ENCODE data around the gene RBM34.
"Not testable (repeated sequence)": the region's sequence is repeated elsewhere in the genome, so short reads cannot be mapped to it uniquely, and the experiment has no call there.

Gene RBM34

DNA sequence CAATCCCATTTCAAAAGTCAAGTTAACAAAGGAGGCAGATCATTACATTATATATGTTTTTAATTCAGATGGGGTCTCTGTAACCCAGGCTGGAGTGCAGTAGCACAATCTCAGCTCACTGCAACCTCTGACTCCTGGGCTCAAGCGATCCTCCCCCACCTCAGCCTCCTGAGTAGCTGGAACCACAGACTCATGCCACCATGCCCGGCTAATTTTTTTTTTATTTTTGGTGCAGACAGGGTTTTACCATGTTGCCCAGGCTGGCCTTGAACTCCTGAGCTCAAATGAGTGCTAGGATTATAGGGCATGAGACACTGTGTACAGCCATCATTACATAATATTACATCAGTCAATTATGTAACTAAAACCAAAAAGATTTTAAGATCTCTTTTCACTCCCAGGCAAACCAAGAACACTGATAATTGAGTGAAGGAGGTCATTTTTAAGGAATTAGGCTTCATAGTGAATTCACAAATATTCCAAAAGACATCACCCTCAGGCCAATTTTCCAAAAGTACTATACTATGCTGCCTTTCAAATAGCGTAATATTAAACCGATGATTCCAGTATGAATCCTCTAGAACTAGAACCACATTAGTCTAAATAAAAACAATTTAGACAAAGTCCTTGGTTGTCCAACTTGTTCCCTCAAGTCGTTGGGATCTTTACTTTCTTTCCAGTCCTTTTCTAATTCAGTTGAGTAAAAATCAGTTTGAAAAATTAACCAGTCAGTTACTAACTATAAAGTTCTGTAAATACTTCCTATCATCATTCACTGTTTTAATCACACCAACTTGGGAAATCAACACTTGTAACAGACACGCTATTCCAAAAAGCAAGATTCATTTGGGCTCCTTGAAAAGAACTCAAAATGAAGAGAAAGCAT is 48.5 kb downstream of the RBM34 start:
- DNase-seq = no peak

DNA sequence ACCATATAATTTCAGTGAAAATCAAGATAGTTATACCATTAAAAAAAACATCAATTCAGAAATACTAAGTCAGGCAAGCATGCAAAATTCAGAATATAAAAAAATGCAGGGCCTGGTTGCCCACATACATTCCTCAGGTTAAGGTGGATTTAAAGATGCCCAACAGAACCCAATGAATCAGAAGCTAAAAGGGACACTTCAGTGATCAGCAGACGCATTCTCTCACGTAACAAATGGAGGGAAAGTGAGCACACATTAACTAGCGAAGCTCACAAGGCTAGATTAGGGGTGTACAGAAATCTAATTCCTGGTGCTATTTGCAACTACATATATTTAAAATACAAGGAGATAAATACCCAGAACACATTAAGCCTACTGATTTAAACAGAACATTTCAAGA is 49.9 kb downstream of the RBM34 start:
- DNase-seq = no peak

DNA sequence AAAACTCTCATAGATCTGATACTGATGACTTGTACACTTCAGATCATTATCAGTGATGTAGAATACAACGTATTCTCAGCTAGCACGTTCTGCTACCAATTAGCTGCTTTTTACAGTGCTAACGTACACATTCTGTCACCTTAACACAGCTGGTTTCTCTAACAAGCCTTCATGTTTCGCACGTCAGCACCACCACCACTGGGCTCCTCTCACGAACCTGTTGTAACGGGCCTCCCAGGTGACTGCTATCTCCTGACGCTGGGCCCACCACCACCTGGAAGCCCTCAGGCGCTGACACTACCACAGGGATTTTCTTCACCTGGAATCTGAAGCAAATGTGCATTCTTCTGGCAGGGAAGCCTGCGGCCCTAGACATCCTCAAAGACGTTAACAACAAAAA is 52.2 kb downstream of the RBM34 start:
- no peak for DNase-seq

DNA sequence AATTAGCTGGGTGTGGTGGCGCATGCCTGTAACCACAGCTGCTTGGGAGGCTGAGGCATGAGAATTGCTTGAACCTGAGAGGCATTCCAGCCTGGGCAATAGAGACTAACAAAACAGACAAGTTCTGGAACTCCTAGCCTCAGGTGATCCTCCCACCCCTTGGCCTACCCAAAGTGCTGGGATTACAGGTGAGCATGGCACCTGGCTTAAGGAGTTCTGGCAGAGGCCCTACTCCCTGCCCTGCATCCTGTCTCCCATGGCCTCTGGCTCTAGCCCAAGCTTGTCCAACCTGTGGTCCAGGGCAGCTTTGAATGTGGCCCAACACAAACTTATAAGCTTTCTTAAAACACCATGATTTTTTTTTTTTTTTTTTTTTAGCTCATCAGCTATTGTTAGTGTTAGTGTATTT is 52.9 kb downstream of the RBM34 start:
- DNase-seq = no peak

DNA sequence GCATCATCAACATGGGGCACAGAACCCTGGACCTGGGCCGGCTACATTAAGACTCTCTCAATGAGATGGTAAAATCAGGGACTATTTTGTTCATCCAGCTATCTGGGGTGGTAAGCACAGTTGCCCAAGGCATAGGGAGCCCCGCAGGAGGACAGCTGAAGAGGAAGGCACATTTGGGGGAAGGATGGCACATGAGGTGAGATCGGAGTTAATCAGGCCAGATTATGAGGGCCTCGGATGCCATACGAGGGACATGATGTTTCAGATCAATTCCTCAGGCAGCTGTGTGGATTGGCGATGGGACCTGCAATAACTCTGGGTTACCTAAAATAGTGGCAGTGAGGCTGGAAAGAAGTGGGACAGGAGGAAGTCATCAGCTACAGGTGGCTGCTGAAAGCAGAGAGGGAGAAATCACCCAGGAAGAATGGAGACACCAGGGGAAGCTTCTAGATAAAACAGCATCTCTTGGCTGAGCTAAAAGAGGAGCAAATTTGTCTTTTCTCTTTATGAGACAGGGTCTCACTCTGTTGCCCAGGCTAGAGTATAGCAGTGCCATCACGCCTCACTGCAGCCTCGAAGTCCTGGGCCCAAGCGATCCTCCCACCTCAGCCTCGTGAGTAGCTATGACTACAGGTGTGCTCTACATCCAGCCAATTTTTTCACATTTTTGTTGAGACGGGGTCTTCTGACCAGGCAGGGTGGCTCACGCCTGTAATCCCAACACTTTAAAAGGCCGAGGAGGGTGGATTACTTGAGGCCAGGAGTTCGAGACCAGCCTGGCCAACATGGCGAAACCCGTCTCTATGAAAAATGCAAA is 53.5 kb downstream of the RBM34 start:
- no peak for DNase-seq

DNA sequence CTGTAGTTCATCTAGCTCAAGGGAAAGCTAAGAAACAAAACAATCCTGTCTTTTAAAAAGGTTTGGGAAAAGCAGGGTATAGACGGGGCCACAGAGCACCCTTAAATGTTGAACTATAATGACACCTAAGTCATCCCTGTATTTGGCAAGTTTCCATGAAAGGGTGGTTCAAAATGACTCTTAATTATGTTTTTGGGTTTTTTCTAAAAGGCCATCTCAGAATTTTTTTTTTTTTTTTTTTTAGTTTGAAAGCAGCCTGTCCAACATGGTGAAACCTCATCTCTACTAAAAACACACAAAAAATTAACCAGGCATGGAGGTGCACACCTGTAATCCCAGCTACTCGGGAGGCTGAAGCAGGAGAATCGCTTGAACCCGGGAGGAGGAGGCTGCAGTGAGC is 54.6 kb downstream of the RBM34 start:
- DNase-seq = no peak

DNA sequence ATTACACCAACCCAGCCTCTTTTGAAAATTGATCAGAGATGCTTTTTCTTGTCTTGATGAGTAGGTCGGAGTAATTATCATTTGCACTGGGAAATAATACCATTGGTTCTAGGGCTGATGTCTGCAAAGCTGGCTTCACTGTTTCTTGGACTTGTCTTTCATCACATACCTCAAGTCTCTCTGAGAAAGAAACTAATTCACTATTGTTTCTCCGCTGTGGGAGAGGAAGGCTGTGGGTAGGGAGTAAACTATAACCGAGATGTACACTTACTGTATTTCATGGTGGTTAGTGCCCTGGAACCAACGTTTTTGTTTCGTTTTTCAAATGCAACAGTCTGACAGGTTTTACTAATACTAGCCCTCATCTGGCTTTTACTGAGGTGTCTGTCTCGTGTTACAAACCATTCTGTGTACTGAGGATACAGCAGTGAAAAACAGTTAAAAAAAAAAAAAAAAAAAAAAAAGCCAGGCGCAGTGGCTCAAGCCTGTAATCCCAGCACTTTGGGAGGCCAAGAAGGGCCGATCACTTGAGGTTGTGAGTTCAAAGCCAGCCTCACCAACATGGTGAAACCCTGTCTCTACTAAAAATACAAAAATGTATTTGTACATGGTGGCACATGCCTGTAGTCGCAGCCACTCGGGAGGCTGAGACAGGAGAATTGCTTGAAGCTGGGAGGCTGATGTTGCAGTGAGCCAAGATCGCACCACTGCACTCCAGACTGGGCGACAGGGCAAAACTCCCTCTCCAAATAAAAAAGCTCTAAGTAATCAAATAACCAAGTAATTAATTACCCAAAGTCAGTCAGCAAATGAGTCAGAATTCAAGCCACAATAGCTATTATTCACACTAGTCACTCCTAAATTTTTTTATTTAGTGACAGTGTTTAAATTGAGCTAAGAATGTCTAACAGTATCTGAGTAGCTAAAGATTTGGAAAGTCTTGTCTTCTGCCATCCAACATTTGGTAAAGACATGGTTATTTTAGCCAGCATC is 55.7 kb downstream of the RBM34 start:
- DNase-seq = no peak

DNA sequence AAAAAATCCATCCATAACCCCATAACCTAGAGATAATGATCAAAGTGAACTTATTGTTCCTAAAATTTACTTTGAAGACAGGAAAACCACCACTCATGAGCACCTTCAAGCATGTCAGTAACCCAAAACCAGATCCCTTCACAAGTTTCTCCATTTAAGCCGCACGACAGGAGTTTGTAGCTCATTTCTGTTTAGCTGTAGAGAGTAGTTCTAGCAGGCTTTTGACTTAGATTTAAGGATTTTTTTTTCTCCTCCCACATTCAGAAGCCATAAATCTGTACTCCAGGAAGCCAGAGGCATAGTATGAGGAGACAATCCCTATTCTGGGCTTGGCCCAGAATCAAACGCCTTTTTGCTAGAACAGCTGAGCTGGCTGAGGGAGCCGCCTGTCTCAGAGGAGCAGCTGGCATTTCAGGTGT is 58.0 kb downstream of the RBM34 start:
- DNase-seq = no peak

DNA sequence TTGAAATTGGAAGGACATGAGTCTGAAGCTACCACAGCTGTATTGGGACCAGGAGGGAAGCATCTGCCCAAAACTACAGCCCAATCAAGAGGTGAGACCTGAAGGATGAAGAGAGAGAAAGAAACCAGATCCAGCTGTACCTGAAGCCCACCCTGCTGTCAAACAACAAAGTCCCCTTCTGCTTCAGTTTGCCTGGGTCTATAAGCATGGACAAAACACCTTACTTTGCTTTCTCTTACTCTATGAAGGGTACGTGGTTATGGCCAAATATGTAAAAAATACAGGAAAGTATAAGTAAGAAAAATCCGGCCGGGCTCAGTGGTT is 58.8 kb downstream of the RBM34 start:
- no peak for DNase-seq

DNA sequence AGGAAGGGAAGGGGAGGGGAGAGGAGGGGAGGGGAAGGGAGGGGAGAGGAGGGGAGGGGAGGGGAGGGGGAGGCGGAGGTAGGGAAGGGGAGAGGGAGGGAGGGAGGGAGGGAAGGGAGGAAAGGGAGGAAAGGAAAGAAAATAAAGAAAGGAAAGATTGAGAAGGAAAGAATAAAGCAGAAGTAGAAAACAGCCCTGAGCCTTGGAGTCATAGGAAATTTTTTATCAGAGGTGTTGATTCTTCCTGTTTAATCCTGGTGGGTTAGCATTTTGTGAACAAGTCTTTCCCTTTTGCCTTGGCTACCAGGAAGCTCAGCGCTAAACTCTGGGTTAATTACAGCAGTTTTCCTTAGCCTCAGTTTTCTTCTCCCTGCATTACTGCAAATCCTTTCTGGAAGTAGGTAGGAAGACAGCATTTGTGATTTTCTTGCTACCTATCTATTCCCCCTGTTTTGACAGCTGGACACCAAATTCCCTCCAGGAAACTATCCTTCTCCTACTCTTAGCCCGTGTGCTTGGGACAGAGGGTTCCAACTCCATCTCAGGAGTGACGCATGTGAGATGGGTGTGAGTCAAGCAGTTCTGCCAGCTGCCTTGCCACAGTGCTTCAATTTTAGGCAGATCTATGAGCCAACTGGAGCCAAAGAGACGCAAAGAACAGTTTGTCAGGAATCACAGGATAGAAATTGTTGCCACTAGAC is 59.3 kb downstream of the RBM34 start:
- DNase-seq = no peak

DNA sequence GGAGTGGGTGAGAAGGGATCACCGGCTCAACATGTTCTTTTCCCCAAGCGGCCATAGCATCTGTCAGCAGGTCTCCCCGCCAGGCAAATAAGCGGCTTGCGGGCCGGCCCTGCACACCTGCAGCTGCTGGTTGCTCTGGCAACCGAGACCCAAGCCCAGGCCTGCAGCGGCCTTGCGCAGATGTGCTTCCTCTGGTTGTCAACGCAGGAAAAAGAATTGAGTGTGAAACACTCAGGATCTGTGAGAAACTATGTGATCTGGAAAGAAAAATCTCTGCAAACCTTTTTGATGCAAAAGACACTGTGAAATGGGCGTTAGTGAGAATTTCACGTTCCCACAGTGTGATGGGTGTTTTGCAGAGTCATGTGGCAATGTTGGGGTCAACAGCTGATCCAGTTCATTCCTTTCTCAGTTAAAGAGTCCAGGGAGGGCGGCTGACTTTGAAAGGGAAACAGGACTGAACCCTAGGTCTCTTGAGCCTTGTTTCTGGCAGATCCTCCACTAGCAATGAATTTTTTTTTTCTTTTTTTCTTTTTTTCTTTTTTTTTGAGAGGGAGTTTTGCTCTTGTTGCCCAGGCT is 60.8 kb downstream of the RBM34 start:
- DNase-seq = no peak

DNA sequence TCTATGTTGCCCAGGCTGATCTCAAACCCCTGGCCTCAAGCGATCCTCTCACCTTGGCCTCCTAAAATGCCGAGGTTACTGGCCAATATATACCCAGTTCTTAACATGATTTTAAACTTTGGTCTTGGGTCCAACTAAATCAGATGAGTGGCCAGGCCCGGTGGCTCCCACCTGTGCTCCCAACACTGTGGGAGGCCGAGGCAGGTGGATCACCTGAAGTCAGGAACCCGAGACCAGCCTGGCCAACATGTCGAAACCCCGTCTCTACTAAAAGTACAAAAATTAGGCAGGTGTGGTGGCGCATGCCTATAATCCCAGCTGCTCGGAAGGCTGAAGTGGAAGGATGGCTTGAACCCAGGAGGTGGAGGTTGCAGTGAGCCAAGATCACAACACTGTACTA is 62.1 kb downstream of the RBM34 start:
- DNase-seq = no peak

DNA sequence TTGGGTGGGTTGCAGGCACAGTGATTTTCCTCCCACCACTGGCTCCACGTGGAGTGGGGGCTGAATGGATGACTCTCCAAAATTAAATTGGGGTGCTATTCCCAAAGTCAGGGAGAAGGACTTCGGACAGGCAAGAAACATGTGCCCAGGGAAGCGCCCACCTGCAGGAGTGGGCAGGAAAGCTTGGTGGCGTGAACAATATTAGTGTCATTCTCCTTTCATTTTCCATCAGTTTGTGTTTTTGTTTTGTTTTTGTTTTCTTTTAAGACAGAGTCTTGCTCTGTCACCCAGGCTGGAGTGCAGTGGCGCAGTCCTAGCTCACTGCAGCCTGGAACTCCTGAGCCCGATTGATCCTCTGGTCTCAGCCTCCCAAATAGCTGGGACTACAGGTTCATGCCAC is 62.5 kb downstream of the RBM34 start:
- DNase-seq = no peak

DNA sequence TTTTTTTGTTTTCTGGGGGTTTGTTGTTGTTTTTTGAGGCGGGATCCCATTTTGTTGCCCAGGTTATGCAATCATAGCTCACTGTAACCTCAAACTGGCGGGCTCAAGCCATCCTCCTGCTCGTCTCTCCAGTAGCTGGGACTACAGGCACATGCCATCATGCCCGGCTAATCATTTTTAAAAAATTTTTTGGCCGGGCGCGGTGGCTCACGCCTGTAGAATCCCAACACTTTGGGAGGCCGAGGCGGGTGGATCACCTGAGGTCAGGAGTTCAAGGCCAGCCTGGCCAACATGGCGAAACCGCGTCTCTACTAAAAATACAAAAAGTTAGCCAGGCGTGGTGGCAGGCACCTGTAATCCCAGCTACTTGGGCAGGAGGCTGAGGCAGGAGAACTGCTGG is 63.5 kb downstream of the RBM34 start:
- not testable (repeated sequence) for DNase-seq

DNA sequence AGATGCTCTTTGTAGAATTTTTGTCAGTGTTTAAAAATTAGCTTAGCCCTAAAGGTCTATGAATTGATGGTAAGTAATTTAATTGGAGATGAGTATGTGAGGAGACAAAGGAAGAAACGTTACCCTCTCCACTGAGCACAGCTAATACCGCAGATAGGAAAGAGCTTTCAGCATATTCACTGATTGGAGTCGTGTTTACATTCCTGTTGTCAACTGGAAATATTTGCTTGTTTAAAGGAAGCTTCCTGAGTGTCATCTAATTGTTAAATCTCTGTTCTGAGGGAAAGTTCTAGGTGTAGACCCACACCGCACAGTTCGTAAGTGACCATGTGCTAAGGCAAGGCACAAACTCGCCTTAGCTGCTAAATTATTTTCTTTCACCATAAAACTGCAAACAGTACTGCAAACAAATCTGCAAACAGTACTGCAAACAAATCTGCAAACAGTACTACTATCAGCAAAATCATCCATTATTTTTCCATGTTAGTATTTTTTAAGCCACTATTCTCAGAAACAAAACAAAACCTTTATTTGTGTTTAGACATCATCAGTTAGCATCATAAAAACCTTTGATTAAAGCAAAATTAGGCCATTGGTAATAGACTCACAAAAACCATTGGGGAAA is 65.0 kb downstream of the RBM34 start:
- no peak for DNase-seq

DNA sequence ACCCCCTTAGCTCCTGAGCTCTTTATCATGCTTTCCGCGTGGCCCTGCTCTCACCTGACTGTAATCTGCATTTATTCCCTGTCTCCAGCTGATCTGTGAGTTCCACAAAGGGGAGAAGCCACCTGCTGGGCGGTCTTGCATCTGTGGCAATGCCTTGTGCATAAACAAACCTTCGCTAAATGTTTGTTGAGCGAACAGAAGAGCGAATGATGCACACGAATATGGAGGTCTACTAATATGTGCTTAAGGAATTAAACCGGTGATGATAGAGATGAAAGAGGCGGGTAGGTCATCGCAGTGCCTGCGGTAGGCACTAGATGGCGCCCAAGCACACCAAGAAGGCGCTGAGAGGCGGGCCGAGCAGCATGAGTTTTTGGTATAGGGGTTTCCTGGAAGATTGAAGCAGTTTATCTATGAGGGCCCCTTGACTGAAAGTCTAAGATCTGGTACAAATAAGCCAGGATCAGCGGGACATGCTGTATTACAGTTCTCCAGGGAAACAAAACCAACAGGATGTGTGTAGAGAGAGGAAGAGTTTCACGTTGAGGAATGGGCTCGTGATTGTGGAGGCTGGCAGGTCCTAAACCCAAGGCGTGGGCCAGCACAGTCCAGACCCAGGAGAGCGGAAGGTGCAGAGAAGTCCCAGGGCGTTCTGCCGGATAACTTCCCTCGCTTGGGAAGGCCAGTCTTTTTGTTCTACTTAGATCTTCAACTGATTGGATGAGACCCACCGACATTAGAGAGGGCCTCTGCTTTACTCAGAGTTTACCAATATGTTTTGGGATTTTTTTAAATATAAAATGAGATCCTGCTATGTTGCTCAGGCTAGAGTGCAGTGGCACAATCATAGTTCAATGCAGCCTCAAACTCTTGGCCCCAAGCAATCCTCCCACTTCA is 67.1 kb downstream of the RBM34 start:
- peak; percentile 65 for DNase-seq

DNA sequence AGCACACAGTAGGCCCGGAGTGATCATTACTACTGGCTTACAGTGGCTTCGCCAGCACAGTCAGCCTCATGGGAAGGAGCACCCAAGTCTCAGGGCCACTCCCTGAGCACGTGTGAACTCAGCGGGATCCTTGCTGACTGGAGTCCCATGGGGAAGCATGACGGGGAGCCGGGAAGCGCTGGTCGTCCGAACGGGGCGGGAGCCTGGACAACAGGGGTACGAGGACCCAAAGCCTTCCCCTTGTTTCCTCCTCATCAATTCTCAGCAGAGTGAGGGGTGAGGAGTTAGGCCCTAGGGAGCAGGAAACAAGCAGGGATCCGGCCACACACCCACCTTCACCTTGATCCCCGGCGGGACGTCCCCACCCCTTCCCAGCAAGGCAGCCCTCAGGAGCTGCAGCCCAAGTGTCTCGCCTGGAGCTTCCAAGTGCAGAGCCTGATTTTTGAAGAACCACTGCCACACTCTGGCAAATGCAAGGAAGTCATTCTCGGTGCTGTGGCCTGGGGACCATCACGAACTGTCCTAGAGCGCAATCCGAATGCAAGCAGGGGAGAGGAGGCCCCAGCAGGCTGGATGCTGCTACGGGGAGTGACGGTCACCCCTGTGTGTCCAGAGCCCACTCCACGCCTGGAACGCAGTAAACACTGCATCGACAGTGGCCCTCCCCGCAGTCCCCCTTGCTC is 67.9 kb downstream of the RBM34 start:
- peak; percentile 73 for DNase-seq

DNA sequence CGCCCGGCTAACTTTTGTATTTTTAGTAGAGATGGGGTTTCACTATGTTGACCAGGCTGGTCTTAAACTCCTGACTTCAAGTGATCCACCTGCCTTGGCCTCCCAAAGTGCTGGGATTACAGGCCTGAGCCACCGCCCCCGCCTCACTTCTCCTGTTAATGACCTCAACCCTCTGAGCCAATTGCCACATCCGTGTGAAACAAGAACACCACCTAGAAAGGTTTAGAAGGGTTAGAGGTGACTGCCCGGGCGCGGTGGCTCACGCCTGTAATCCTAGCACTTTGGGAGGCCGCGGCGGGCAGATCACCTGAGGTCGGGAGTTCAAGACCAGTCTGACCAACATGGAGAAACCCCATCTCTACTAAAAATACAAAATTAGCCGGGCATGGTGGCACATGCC is 68.6 kb downstream of the RBM34 start:
- DNase-seq = not testable (repeated sequence)

DNA sequence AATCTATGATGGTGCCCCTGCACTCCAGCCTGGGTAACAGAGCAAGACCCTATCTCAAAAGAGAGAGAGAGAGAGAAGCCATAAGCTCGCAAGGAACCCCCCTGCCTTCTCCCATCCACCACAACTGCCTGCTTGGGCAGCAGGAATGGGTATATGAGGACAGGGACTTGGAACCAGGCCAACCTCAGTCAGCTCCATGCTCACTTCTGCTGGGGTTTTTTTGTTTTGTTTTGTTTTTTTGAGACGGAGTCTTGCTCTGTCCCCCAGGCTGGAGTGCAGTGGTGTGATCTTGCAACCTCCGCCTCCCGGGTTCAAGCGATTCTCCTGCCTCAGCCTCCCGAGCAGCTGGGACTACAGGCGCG is 69.0 kb downstream of the RBM34 start:
- DNase-seq = not testable (repeated sequence)

All from fibroblast of skin of right quadriceps (primary cell).